DMS 273 (cell line): ENCODE results near the gene B3GAT2.

ENCODE experiments used
- DNase-seq: peaks from one replicate; lab custom pipeline; 2025; ENCODE audit not compliant: unreplicated experiment; lab: John Stamatoyannopoulos, UW

Gene B3GAT2

GRCh38 chr6:70900047-70900446 is 56.8 kb downstream of the B3GAT2 start:
- DNase-seq: no peak

- DNase-seq: peak; percentile 95
Observed at GRCh38 chr6:70894001-70894400, 62.9 kb downstream of the B3GAT2 start.

- DNase-seq: peak; percentile 72
Observed at GRCh38 chr6:70889270-70889669, 67.6 kb downstream of the B3GAT2 start.

GRCh38 chr6:70886661-70887060 is 70.2 kb downstream of the B3GAT2 start:
- DNase-seq: no peak

GRCh38 chr6:70886071-70886470 is 70.8 kb downstream of the B3GAT2 start:
- no peak for DNase-seq

- DNase-seq: peak; percentile 87
Observed at GRCh38 chr6:70884074-70884983, 72.5 kb downstream of the B3GAT2 start.

GRCh38 chr6:70879496-70879895 is 77.4 kb downstream of the B3GAT2 start:
- no peak for DNase-seq

DNA sequence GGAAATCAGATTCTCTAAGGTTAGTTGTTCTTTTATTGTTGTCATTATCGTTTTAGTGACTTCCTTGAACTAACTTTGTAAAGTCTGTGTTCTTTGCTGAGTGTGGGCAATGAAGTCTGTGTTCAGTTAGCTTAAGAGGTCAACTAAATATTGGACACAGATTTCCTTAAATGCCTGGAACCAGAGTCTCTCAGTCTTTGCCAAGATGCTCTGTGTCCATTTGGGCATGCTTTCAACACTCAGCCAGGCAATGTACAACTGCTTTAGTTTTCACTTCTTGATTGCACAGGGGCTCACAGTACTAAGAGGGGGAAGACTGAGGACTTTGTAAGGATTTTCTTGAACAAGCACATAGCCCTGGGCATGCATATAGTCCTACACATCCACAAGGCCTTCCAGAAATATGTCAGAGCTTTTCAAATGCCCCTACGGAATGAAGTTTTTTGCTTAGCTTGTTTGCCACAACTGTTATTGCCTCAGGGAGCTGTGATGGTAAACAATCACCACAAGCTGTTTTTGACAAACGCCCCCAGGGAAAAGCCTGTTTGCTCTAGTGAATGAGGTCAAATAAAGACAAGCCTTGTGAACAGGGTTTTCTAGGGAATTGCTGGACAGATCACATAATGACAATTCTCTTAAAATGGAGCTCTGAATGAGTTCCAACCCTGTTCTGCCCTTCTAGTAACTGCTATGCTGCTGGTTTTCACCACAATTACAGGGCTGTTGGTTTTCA is 82.5 kb downstream of the B3GAT2 start:
- no peak for DNase-seq

GRCh38 chr6:70872469-70872868 is 84.4 kb downstream of the B3GAT2 start:
- no peak for DNase-seq

GRCh38 chr6:70864401-70864800 is 92.5 kb downstream of the B3GAT2 start:
- no peak for DNase-seq

DNA sequence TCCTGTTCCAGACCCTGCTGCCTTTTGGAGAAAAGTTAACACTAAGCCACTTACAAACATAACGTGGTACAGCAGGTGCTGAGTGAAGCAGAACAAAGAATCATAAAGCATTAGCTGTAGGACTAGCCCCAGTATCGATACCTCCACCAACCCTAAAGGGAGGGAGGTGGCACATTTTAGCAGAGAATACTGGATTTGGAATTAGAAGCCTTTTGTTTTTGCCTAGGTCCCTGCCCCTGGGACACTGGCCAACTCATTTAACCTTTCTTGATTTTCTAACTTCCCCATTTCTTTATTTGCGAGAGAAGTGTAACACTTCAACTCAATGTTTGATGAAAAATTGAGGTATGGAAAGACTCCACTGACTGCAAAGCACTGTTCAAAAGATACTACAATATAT is 93.5 kb downstream of the B3GAT2 start:
- no peak for DNase-seq

- no peak for DNase-seq
Observed at GRCh38 chr6:70860920-70861319, 95.9 kb downstream of the B3GAT2 start.

- DNase-seq: peak; percentile 86
Observed at GRCh38 chr6:70860045-70860444, 96.8 kb downstream of the B3GAT2 start.

GRCh38 chr6:70857387-70858077 is 99.3 kb downstream of the B3GAT2 start:
- no peak for DNase-seq

- DNase-seq: no peak
Observed at GRCh38 chr6:70852667-70853246, 104.1 kb downstream of the B3GAT2 start.

- no peak for DNase-seq
Observed at GRCh38 chr6:70849348-70850069, 107.4 kb downstream of the B3GAT2 start.

DNA sequence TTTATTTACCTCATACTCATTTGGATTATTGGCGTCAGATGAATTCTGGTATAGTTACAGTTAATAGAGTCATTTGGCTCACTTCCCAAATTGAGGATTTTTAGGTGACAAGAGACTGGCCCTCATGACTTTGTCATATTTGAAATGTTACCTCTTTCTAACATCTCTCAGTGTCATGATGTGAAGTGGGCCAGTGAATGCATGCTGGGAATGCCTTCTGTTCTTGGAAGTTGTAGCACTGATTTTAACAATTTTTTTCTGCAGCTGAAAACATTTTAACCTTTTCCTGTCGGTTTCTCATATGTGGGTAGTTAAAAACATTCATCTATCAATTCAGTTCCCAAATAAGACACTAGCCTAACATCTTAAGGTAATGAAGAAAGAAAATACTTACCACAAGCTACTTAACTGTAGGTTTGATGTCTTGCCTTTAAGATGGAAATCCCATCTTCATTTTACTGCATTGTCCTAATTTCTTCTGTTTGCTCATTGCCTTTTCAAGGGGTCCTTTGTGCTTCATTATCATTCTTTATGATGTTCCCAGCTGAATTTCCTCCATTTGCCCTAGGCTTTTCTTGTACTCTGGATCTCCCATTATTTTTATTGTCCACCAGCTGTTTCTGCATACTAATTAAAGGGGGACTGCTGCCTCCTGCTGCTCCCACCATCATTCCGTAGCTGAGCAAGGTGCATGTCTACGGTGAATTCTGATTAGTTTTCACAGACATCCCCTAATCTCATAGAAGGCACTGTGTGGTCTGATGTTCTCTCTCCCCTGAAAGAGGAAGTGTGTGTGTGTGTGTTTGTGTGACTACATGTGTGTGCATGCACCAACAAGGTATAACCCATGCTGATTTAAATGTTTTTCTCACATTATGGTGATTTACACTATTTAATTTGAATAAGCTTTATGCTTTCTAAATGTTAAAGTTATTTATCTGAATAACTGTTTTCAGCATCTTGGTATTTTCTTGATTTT is 109.5 kb downstream of the B3GAT2 start:
- peak; percentile 28 for DNase-seq

GRCh38 chr6:70846207-70846835 is 110.5 kb downstream of the B3GAT2 start:
- DNase-seq: no peak

DNA sequence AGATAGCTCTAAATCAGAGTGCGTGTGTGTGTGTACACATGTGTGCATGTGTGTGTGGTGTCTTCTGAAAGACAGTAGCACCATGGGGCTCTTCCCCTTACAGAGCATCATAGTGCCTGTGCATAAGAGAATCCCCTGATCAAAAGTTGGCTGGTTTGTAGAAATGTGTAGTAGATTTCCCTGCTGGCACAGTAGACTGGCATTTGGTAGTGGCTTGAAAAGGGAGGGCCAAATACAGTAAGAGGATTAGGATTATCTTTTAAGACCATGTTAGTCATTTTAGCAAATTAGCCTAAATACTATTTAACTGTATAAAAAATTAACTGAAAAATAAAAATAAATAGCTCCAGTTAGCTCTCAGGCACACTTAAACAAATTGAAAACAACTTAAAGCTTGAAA is 112.6 kb downstream of the B3GAT2 start:
- no peak for DNase-seq
